Hepatocyte (in vitro differentiated cells): Measurements from ENCODE around the gene HERPUD1. TPM values are rescaled to one million over a fixed set of nuclear protein-coding genes. Genes with fewer than 3 reads are reported as not detected.

Source experiments
- DNase-seq: peaks from one replicate; pipeline ENCODE4 v3.0.0-alpha.2; 2016; ENCODE audit warnings: low spot score
- H2AFZ ChIP-seq: fragments of 200-600 bp; sonication (generic); 2 replicates; pipeline ENCODE4 v1.6.0; 2016; ENCODE audit warnings: antibody characterized with exemption, mild to moderate bottlenecking
- H3K27ac ChIP-seq: fragments of 200-600 bp; sonication (generic); 2 replicates; pipeline ENCODE4 v1.5.1; 2016; ENCODE audit warnings: mild to moderate bottlenecking
- H3K27me3 ChIP-seq: fragments of 200-600 bp; sonication (generic); 2 replicates; pipeline ENCODE4 v1.6.1; 2016
- H3K36me3 ChIP-seq: fragments of 200-600 bp; sonication (generic); replicated peaks from 2 replicates; pipeline ENCODE4 v1.5.1; 2016; ENCODE audit warnings: low read depth; ENCODE audit not compliant: insufficient read depth
- H3K4me1 ChIP-seq: fragments of 200-600 bp; sonication (generic); 2 replicates; pipeline ENCODE4 v1.5.1; 2016; ENCODE audit warnings: mild to moderate bottlenecking, moderate library complexity; ENCODE audit not compliant: insufficient read depth
- H3K4me2 ChIP-seq: fragments of 200-600 bp; sonication (generic); 2 replicates; pipeline ENCODE4 v1.6.0; 2016
- H3K4me3 ChIP-seq: fragments of 200-600 bp; sonication (generic); 2 replicates; pipeline ENCODE4 v1.5.1; 2016; ENCODE audit warnings: mild to moderate bottlenecking
- H3K79me2 ChIP-seq: fragments of 200-600 bp; sonication (generic); 2 replicates; pipeline ENCODE4 v1.6.0; 2017; ENCODE audit warnings: mild to moderate bottlenecking
- H3K9me2 ChIP-seq: fragments of 200-600 bp; sonication (generic); replicated peaks from 2 replicates; pipeline ENCODE4 v1.6.0; 2017; ENCODE audit warnings: mild to moderate bottlenecking; ENCODE audit not compliant: insufficient read depth
- H3K9me3 ChIP-seq: fragments of 200-600 bp; sonication (generic); 2 replicates; pipeline ENCODE4 v1.5.1; 2016; ENCODE audit warnings: low read depth, mild to moderate bottlenecking
- H4K20me1 ChIP-seq: fragments of 200-600 bp; sonication (generic); 2 replicates; pipeline ENCODE4 v1.6.0; 2016; ENCODE audit warnings: mild to moderate bottlenecking; ENCODE audit not compliant: insufficient read depth, poor library complexity, severe bottlenecking
- CTCF ChIP-seq: fragments of 200-600 bp; sonication (generic); IDR thresholded peaks from 2 replicates; pipeline ENCODE4 v1.5.1; 2016; ENCODE audit warnings: antibody characterized with exemption, mild to moderate bottlenecking; ENCODE audit not compliant: poor library complexity
- EZH2 ChIP-seq: fragments of 200-600 bp; sonication (generic); IDR thresholded peaks from 2 replicates; pipeline ENCODE4 v1.6.1; 2016; ENCODE audit warnings: antibody characterized with exemption, mild to moderate bottlenecking, borderline replicate concordance
- EZH2phosphoT487 ChIP-seq: fragments of 200-600 bp; sonication (generic); IDR thresholded peaks from one replicate; pipeline ENCODE4 v1.6.1; 2018; ENCODE audit warnings: antibody characterized with exemption, mild to moderate bottlenecking, low read depth, moderate library complexity; ENCODE audit not compliant: unreplicated experiment, severe bottlenecking
- WGBS: methylation state at CpG from one replicate; pipeline ENCODE4 v1.1.6; 2016; ENCODE audit warnings: low lambda C conversion rate; ENCODE audit errors: missing lambda C conversion rate; 5-methylcytosine and 5-hydroxymethylcytosine counted together
- polyA plus RNA-seq: library from polyadenylated mRNA; unstranded; fragments of >200 nt; fragmentation: Nextera tagmentation; extraction: Ambion mirVana; gene quantifications from 2 replicates; pipeline ENCODE4 v1.2.1, GENCODE V29; 2016
- total RNA-seq: library from RNA; depleted of rRNA; stranded (reverse); fragments of >200 nt; gene quantifications from 2 replicates; pipeline ENCODE4 v1.2.3, GENCODE V29; 2014

Gene HERPUD1
- total and polyA plus RNA-seq, 2 experiments from 2014 or later, result 199 to 253 TPM

- Histone ChIP-seq H3K27me3 (no peaks in the 10 kb centered on the region), H3K27ac (no peak overlapping the region), H3K36me3 (no peaks in the 10 kb centered on the region), H2AFZ (no peak overlapping the region), H3K79me2 (no peaks in the 10 kb centered on the region), H3K9me2 (no peaks in the 10 kb centered on the region), H3K4me2 (no peak overlapping the region), H4K20me1 (no peaks in the 10 kb centered on the region), H3K4me1 (peaks cover 15% of the 10 kb centered on the region), H3K9me3 (no peaks in the 10 kb centered on the region), H3K4me3 (no peak overlapping the region)
- TF ChIP-seq EZH2phosphoT487, result no peak
- no peak for TF ChIP-seq EZH2
- TF ChIP-seq CTCF, result no peak
- DNase-seq, result no peak
- WGBS, result 82% methylated on average over 12 of the region's 12 CpGs
Observed at GRCh38 chr16:56910654-56911539, 21.0 kb upstream of the HERPUD1 start.

GRCh38 chr16:56911771-56912571 lies 20.0 kb upstream of the HERPUD1 start:
- H3K4me3 ChIP-seq, result no peak overlapping the region
- H4K20me1 ChIP-seq, result no peaks in the 10 kb centered on the region
- TF ChIP-seq EZH2 (no peak), EZH2phosphoT487 (no peak), CTCF (no peak)
- no peak overlapping the region for H3K27ac ChIP-seq
- no peaks in the 10 kb centered on the region for H3K79me2 ChIP-seq
- H3K27me3 ChIP-seq, result no peaks in the 10 kb centered on the region
- WGBS, result 73% methylated on average over 22 of the region's 22 CpGs
- H3K36me3 ChIP-seq, result no peaks in the 10 kb centered on the region
- H3K9me2 ChIP-seq, result no peaks in the 10 kb centered on the region
- no peak overlapping the region for H3K4me2 ChIP-seq
- peaks cover 15% of the 10 kb centered on the region for H3K4me1 ChIP-seq
- H3K9me3 ChIP-seq, result no peaks in the 10 kb centered on the region
- no peak for DNase-seq
- H2AFZ ChIP-seq, result no peak overlapping the region

- no peak for DNase-seq
- 75% methylated on average over 18 of the region's 18 CpGs for WGBS
- Histone ChIP-seq H3K27me3 (no peaks in the 10 kb centered on the region), H3K9me2 (no peaks in the 10 kb centered on the region), H3K27ac (no peak overlapping the region), H3K4me2 (peak overlapping the region; percentile 12), H3K4me1 (peaks cover 15% of the 10 kb centered on the region), H3K9me3 (no peaks in the 10 kb centered on the region), H2AFZ (no peak overlapping the region), H3K4me3 (no peak overlapping the region), H4K20me1 (no peaks in the 10 kb centered on the region), H3K36me3 (no peaks in the 10 kb centered on the region), H3K79me2 (no peaks in the 10 kb centered on the region)
- TF ChIP-seq EZH2phosphoT487 (no peak), CTCF (no peak), EZH2 (no peak)
Observed at GRCh38 chr16:56912746-56913708, 18.9 kb upstream of the HERPUD1 start.
